HEK293T (cell line): Measurements from ENCODE around the gene FBXW5.

Experiments used
- CTCF ChIA-PET: fragments of 350-600 bp; formaldehyde crosslinking; extraction: SDS; loops from one replicate; lab custom pipeline; 2021; ENCODE audit warnings: antibody characterized with exemption, inconsistent platforms; lab: Yijun Ruan, JAX
- POLR2A ChIA-PET: fragments of 350-600 bp; formaldehyde crosslinking; extraction: SDS; loops from one replicate; lab custom pipeline; 2020; ENCODE audit warnings: antibody characterized with exemption, inconsistent platforms; lab: Yijun Ruan, JAX
- DNase-seq: peaks from one replicate; pipeline ENCODE4 v3.0.0; 2012; ENCODE audit warnings: mixed read lengths; ENCODE audit errors: extremely low spot score
- ARNT ChIP-seq: fragments of 450-650 bp; IDR thresholded peaks from 2 replicates; pipeline ENCODE4 v1.6.1; 2017; ENCODE audit warnings: mild to moderate bottlenecking
- BHLHE40 ChIP-seq: fragments of 450-650 bp; IDR thresholded peaks from 2 replicates; pipeline ENCODE4 v1.6.1; 2016; ENCODE audit warnings: mild to moderate bottlenecking, moderate library complexity, borderline replicate concordance
- CTBP1 ChIP-seq: fragments of 450-650 bp; IDR thresholded peaks from 2 replicates; pipeline ENCODE4 v1.6.1; 2016; ENCODE audit warnings: borderline replicate concordance
- ELF4 ChIP-seq: fragments of 450-650 bp; IDR thresholded peaks from 2 replicates; pipeline ENCODE4 v1.6.1; 2017; ENCODE audit warnings: antibody characterized with exemption
- FOXA1 ChIP-seq: fragments of 450-650 bp; IDR thresholded peaks from 2 replicates; pipeline ENCODE4 v1.6.1; 2016; ENCODE audit warnings: mild to moderate bottlenecking
- FOXK2 ChIP-seq: fragments of 450-650 bp; IDR thresholded peaks from 2 replicates; pipeline ENCODE4 v1.6.1; 2016; ENCODE audit warnings: mild to moderate bottlenecking
- FOXM1 ChIP-seq: fragments of 450-650 bp; IDR thresholded peaks from 2 replicates; pipeline ENCODE4 v1.6.1; 2017; ENCODE audit warnings: mild to moderate bottlenecking, borderline replicate concordance
- HDGF ChIP-seq: fragments of 450-650 bp; IDR thresholded peaks from 2 replicates; pipeline ENCODE4 v1.6.1; 2017; ENCODE audit warnings: antibody characterized with exemption, borderline replicate concordance
- L3MBTL2 ChIP-seq: fragments of 450-650 bp; conservative IDR thresholded peaks from 2 replicates; pipeline ENCODE4 v1.6.1; 2016; ENCODE audit warnings: mild to moderate bottlenecking
- LEF1 ChIP-seq: fragments of 450-650 bp; IDR thresholded peaks from 2 replicates; pipeline ENCODE4 v1.6.1; 2017; ENCODE audit warnings: mild to moderate bottlenecking, borderline replicate concordance
- NFRKB ChIP-seq: fragments of 450-650 bp; IDR thresholded peaks from 2 replicates; pipeline ENCODE4 v1.6.1; 2016; ENCODE audit warnings: mild to moderate bottlenecking, moderate library complexity
- PKNOX1 ChIP-seq: fragments of 450-650 bp; IDR thresholded peaks from 2 replicates; pipeline ENCODE4 v1.6.1; 2016
- SP1 ChIP-seq: fragments of 450-650 bp; IDR thresholded peaks from 2 replicates; pipeline ENCODE4 v1.6.1; 2017
- SUZ12 ChIP-seq: fragments of 450-650 bp; IDR thresholded peaks from 2 replicates; pipeline ENCODE4 v1.6.1; 2016; ENCODE audit warnings: mild to moderate bottlenecking
- TARDBP ChIP-seq: fragments of 450-650 bp; IDR thresholded peaks from 2 replicates; pipeline ENCODE4 v1.6.1; 2016
- ZNF384 ChIP-seq: fragments of 450-650 bp; IDR thresholded peaks from 2 replicates; pipeline ENCODE4 v1.6.1; 2016

FBXW5 gene

DNA sequence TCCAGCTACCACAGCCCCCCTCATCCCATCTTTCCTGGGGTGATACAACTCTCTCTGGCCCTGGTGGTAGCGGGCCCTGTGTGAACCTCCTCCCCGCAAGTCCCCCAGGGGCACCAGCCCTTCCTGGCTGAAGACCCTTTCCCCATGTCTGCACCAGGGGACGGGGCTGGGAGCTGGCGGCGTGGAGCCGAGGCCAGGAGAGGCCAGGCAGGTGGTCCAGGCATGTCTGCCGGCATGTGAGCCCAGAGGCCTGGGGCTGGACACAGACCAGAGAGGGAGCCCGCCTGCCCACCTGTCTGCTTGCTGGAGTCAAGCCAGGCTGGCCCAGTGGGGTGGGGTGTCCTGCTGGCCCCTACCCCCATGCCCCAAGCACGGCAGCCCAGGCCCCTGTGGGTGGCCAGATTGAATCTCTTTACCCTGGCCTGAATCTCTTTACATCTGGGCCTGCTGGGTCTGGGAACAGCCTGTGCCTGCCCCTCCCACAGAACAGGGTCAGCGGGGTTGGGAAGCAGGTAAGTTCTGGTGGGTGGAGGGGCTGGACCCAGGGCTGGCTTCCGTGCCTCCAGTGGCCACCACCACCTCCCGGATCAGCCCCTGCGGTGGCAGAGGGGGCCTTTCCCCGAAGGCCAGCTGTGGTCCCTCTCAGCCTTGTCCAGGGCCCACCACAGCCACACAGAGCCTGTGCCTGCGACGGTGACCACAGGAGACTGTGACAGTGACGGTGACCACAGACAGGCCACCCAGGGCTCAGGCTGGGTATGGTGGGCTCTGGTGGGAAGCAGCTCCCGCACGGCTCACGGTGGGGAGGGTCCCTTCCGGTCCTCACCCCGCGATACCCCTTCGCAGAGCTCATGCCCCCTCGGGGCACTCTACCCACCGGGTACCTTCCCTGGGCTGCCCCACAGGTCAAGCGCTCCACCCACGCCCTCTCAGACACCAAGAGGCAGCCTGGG is 14.6 kb upstream of the FBXW5 start:
- DNase-seq, result no peak
- TF ChIP-seq CTBP1 (no peak), TARDBP (no peak), SUZ12 (no peak), FOXK2 (no peak), HDGF (no peak), PKNOX1 (no peak), FOXM1 (no peak), L3MBTL2 (no peak), LEF1 (no peak), ARNT (no peak), ELF4 (no peak), BHLHE40 (no peak), NFRKB (no peak), ZNF384 (no peak)
- CTCF ChIA-PET, result interaction anchor here (0.9 kb wide), 1 partner anchor 70 kb away, joined by 3 read pairs; no protein-coding TSS in a partner anchor
- POLR2A ChIA-PET, result interaction anchor here (0.7 kb wide), 1 partner anchor 8 kb away, joined by 3 read pairs; no protein-coding TSS in a partner anchor

- no peak for DNase-seq
- ChIA-PET CTCF (no interaction called here), POLR2A (no interaction called here)
- TF ChIP-seq L3MBTL2 (no peak), CTBP1 (no peak), FOXK2 (no peak), ELF4 (no peak), HDGF (no peak), ZNF384 (no peak), NFRKB (no peak), FOXM1 (no peak), FOXA1 (no peak), SP1 (no peak), LEF1 (no peak), PKNOX1 (no peak), SUZ12 (no peak), BHLHE40 (no peak), TARDBP (no peak), ARNT (no peak)
These were observed 13.9 kb upstream of the FBXW5 start for GRCh38 chr9:136958473-136958872.

GRCh38 chr9:136957901-136958300 is 13.4 kb upstream of the FBXW5 start:
- DNase-seq, result no peak
- POLR2A ChIA-PET, result no interaction called here
- TF ChIP-seq ZNF384, result no peak
- TF ChIP-seq SP1, result no peak
- no peak for TF ChIP-seq NFRKB
- no peak for TF ChIP-seq BHLHE40
- TF ChIP-seq HDGF, result no peak
- TF ChIP-seq FOXK2, result no peak
- TF ChIP-seq PKNOX1, result no peak
- TF ChIP-seq FOXM1, result no peak
- TF ChIP-seq TARDBP, result no peak
- TF ChIP-seq SUZ12, result no peak
- no peak for TF ChIP-seq L3MBTL2
- no peak for TF ChIP-seq FOXA1
- TF ChIP-seq LEF1, result no peak
- no peak for TF ChIP-seq ARNT
- no peak for TF ChIP-seq ELF4
- no peak for TF ChIP-seq CTBP1
- CTCF ChIA-PET, result no interaction called here

DNA sequence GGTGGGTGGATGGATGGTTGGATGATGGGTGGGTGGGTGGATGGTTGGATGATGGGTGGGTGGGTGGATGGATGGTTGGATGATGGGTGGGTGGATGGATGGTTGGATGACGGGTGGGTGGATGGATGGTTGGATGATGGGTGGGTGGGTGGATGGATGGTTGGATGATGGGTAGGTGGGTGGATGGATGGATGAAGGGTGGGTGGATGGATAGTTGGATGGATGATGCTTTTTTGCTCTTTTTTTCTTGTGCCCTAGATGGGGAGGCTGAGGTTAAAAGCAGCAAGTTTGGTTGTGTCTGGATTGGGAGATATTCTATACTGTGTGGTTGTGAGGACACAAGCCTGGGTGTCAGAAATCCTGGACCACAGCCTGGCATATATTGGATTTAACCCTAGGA is 12.9 kb upstream of the FBXW5 start:
- ChIA-PET POLR2A (no interaction called here), CTCF (no interaction called here)
- TF ChIP-seq TARDBP (no peak), NFRKB (no peak), CTBP1 (no peak), L3MBTL2 (no peak), LEF1 (no peak), ZNF384 (no peak), FOXK2 (no peak), FOXA1 (no peak), SP1 (no peak), FOXM1 (no peak), SUZ12 (no peak), ARNT (no peak), PKNOX1 (no peak), BHLHE40 (no peak), HDGF (no peak)

GRCh38 chr9:136956604-136957003 is 12.1 kb upstream of the FBXW5 start:
- TF ChIP-seq CTBP1, result no peak
- no peak for TF ChIP-seq NFRKB
- no peak for TF ChIP-seq SUZ12
- no peak for TF ChIP-seq PKNOX1
- no peak for TF ChIP-seq HDGF
- TF ChIP-seq LEF1, result no peak
- TF ChIP-seq FOXA1, result no peak
- no peak for TF ChIP-seq ZNF384
- no peak for TF ChIP-seq FOXK2
- no peak for TF ChIP-seq ELF4
- no peak for TF ChIP-seq SP1
- no peak for TF ChIP-seq ARNT
- TF ChIP-seq BHLHE40, result no peak
- TF ChIP-seq L3MBTL2, result no peak
- no peak for TF ChIP-seq TARDBP
- no peak for TF ChIP-seq FOXM1
- ChIA-PET POLR2A (no interaction called here), CTCF (no interaction called here)
- no peak for DNase-seq

More for the DNA sequence above, 12.9 kb upstream of the FBXW5 start:
- no peak for DNase-seq
